Measurements from ENCODE around the gene ARHGDIG.

The ARHGDIG gene

DNA sequence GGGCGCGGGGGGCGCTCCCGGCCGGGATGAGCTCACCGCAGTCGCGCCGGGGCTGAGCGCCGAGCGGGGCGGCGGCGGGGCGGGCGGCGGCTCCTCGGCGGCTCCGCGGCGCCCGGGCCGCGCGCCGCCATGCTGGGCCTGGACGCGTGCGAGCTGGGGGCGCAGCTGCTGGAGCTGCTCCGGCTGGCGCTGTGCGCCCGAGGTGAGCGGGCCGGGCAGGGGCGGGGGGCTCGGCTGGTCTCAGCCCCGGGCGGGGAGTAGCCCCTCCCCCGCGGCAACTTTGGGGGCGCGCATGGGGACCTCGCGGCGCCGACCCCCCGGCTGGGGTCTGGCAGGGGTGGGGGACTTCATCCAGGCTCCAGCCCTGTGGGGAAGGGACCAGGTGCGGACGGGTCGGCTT lies at the start of gene ARHGDIG:
TSS of gene ARHGDIG (plus strand) at position 40 of the 400 bp plus-strand sequence. CDS start at position 130, 90 bp downstream.
- Mint-ChIP-seq H3K9me3 (no peaks in the 10 kb centered on the region), H3K4me1 (ENCODE audit: low read depth) (no peaks in the 10 kb centered on the region), H3K36me3 (ENCODE audit: low read depth) (peaks cover 8% of the 10 kb centered on the region), H3K27me3 (peaks cover 60% of the 10 kb centered on the region), H3K4me3 (no peak within 1 kb of the TSS), H3K27ac (no peak within 1 kb of the TSS)
- intact Hi-C loops (cut with micrococcal nuclease): no loop called here

DNA sequence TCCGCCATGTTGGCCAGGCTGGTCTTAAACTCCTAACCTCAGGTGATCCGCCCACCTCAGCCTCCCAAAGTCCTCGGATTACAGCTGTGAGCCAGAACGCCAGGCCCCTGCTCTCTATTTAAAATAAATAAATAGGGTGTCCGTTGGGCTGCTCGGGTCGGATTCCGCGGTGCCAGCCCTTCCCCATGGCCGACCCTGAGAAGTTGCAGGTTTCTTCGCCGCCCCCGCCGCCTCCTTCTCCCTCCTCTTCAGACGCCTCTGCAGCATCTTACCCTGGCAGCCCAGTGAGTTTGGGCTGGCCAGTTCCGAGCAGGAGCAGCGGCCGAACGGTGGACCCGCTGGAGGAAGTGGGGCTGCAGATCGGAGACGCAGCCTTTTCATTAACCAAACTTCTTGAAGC lies 49.4 kb upstream of the ARHGDIG start:
- no peak overlapping the region for H3K4me3 Mint-ChIP-seq
- peaks cover 46% of the 10 kb centered on the region for H3K36me3 Mint-ChIP-seq (ENCODE audit: low read depth)
- no peaks in the 10 kb centered on the region for H3K27me3 Mint-ChIP-seq
- intact Hi-C loops (cut with micrococcal nuclease): no loop called here
- no peak overlapping the region for H3K27ac Mint-ChIP-seq
- no peaks in the 10 kb centered on the region for H3K9me3 Mint-ChIP-seq
- peaks cover 17% of the 10 kb centered on the region for H3K4me1 Mint-ChIP-seq (ENCODE audit: low read depth)

DNA sequence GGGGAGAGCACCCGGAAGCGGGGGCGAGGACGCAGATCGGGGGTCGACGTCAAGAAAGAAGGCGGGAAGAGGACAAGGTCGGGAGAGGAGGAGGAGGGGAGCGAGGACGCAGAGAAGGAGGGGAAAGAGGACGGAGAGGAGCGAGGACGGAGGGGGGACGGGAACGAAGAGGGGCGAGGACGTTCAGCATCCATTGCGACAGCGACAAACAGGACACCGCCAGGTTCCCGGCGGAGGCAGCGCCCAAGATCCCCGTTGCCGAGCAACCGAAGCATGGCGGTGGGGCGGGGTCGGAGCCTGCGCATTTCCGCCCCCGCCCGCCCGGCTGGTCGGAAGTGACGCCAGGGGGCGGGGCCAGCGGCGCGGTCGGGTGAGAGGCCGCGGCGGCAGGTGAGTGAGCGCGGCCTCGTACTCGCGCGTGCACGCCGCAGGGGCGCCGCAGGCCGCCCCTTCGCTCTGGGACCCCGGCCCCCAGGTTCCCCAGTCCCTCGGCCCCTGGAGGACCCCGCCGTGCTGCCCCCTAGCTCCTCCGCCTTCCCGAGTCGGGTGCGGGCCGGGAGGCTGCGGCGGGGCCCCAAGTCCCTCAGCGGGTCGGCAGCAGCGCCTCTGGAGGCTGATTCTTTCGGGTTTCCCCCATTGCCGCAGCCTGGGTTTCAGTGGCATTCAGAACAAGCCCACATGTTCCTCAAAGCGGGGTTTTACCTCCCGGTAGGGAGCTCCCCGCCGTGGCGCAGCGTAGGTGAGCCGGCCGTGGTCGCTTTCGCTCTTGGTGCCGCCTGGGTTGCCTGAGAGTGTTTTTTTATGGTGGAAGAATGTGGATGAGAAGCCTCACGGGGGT lies 45.7 kb upstream of the ARHGDIG start, which contains the start of gene FAM234A:
TSS of gene FAM234A (plus strand) at position 354 of the 838 bp plus-strand sequence. CDS start 19,593 bp downstream, outside the sequence.
- intact Hi-C loops (cut with micrococcal nuclease): loop anchor here (1.0 kb wide), 1 partner anchor 118 kb away; the partner anchor contains the start of gene AXIN1
- peak within 1 kb of the TSS; percentile 93 for H3K4me3 Mint-ChIP-seq
- H3K9me3 Mint-ChIP-seq: no peaks in the 10 kb centered on the region
- H3K27me3 Mint-ChIP-seq: no peaks in the 10 kb centered on the region
- peaks cover 10% of the 10 kb centered on the region for H3K4me1 Mint-ChIP-seq (ENCODE audit: low read depth)
- H3K27ac Mint-ChIP-seq: peak within 1 kb of the TSS; percentile 100
- peaks cover 19% of the 10 kb centered on the region for H3K36me3 Mint-ChIP-seq (ENCODE audit: low read depth)

DNA sequence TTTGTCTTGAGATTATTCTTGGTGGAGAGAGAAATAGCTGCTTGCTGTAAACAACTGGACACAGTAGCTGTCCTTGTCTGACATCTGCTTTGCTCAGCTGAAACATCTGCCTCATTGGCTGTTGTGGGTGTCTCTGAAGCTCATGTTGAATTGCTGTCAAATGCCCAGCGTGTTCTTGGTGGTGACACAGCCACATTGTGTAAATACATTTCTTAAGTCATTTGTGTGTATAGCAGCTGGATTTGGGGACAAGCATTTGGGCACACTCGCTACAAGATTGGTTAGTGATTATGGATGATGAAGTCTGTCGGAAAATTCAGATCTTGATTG lies 40.5 kb upstream of the ARHGDIG start:
- Mint-ChIP-seq H3K36me3 (ENCODE audit: low read depth) (peaks cover 15% of the 10 kb centered on the region), H3K27me3 (no peaks in the 10 kb centered on the region), H3K4me1 (ENCODE audit: low read depth) (peaks cover 32% of the 10 kb centered on the region), H3K27ac (peak overlapping the region; percentile 83), H3K4me3 (no peak overlapping the region), H3K9me3 (no peaks in the 10 kb centered on the region)
- intact Hi-C loops (cut with micrococcal nuclease): no loop called here

DNA sequence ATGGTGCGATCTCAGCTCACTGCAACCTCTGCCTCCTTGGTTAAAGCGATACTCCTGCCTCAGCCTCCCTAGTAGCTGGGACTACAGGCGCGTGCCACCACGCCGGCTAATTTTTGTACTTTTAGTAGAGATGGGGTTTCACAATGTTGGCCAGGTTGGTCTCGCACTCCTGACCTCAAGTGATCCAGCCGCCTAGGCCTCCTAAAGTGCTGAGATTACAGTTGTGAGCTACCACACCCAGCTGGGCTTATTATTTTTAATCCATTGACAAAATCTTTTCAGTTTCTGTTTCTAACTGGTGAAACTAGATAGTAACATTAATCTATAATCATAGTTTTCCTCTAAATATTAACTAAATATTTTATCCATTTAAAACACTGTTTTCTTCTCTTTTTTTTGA lies 39.8 kb upstream of the ARHGDIG start:
- Mint-ChIP-seq H3K4me1 (ENCODE audit: low read depth) (peaks cover 32% of the 10 kb centered on the region), H3K27ac (peak overlapping the region; percentile 83), H3K27me3 (no peaks in the 10 kb centered on the region), H3K36me3 (ENCODE audit: low read depth) (peaks cover 10% of the 10 kb centered on the region), H3K4me3 (no peak overlapping the region), H3K9me3 (no peaks in the 10 kb centered on the region)
- intact Hi-C loops (cut with micrococcal nuclease): no loop called here

DNA sequence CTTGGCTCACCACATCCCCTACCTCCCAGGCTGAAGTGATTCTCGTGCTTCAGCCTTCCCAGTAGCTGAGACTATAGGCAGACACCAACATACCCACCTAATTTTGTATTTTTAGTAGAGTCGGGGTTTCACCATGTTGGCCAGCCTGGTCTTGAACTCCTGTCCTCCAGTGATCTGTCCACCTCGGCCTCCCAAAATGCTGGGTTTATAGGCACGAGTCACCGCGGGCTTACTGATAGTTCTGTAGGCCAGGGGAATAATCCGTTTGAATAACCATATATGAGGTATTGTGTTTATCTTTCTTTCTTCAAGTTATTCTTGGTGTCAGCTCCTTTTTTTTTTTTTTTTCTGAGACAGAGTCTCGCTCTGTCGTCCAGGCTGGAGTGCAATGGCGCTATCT lies 38.1 kb upstream of the ARHGDIG start:
- H3K27ac Mint-ChIP-seq: peak overlapping the region; percentile 83
- H3K9me3 Mint-ChIP-seq: no peaks in the 10 kb centered on the region
- peak overlapping the region; percentile 40 for H3K4me3 Mint-ChIP-seq
- H3K4me1 Mint-ChIP-seq (ENCODE audit: low read depth): peaks cover 32% of the 10 kb centered on the region
- intact Hi-C loops (cut with micrococcal nuclease): no loop called here
- H3K27me3 Mint-ChIP-seq: no peaks in the 10 kb centered on the region
- peaks cover 14% of the 10 kb centered on the region for H3K36me3 Mint-ChIP-seq (ENCODE audit: low read depth)

DNA sequence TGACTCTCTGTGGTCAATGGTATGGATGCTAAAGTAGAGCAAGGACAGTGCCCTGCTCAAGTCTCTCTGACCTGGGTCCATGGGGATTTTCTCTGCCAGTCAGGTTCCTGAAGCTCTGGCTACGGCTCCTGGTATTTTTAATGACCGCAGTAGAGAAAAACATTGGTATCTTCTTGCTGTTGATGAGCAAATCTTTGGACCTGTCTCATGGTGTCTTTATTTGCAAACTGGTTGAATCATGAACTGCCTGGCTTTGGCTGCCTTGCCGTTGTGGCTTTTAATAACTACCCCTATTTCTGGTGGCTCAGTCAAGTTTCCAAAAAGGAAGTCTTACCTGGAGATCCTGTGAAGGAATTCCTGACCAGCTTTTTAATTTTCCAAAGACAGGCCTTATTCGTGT lies 37.0 kb upstream of the ARHGDIG start:
- no peaks in the 10 kb centered on the region for H3K27me3 Mint-ChIP-seq
- H3K9me3 Mint-ChIP-seq: no peaks in the 10 kb centered on the region
- intact Hi-C loops (cut with micrococcal nuclease): no loop called here

DNA sequence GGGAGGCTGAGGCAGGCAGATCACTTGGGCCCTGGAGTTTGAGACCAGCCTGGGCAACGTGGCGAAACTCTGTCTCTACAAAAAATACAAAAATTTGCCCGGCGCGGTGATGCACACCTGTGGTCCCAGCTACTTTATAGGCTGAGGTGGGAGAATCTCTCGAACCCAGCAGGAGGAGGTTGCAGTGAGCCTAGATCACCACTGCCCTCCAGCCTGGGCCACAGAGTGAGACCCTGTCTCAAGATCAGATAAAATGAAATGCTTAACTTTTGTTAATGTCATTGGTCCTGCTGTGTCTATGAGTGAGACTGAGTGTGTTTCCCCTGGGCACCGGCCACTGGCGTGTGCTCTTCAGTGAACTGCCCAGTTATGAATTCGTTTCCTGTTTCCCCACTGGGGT lies 35.3 kb upstream of the ARHGDIG start:
- intact Hi-C loops (cut with micrococcal nuclease): no loop called here
- H3K4me1 Mint-ChIP-seq (ENCODE audit: low read depth): peaks cover 23% of the 10 kb centered on the region
- H3K27me3 Mint-ChIP-seq: no peaks in the 10 kb centered on the region
- no peak overlapping the region for H3K4me3 Mint-ChIP-seq
- H3K9me3 Mint-ChIP-seq: no peaks in the 10 kb centered on the region
- peaks cover 30% of the 10 kb centered on the region for H3K36me3 Mint-ChIP-seq (ENCODE audit: low read depth)
- H3K27ac Mint-ChIP-seq: no peak overlapping the region

More for the DNA sequence above, 37.0 kb upstream of the ARHGDIG start:
- H3K4me3 Mint-ChIP-seq: no peak overlapping the region
- H3K4me1 Mint-ChIP-seq (ENCODE audit: low read depth): peaks cover 32% of the 10 kb centered on the region
- H3K27ac Mint-ChIP-seq: no peak overlapping the region
- peaks cover 13% of the 10 kb centered on the region for H3K36me3 Mint-ChIP-seq (ENCODE audit: low read depth)

DNA sequence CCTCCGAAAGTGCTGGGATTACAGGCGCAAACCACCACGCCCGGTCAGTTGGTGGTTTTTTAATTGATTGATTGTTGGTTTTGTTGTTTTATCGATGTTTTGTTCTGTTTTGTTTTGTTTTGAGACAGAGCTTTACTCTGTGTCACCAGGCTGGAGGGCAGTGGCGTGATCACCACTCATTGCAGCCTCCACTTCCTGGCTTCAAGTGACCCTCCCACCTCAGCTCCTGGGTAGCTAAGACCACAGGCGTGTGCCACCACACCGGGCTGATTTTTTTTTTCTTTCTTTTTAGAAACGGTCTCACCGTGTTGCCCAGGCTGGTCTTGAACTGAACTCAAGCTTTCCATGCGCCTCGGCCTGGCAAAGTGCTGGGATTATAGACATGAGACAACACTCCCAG lies 33.4 kb upstream of the ARHGDIG start:
- peaks cover 4% of the 10 kb centered on the region for H3K4me1 Mint-ChIP-seq (ENCODE audit: low read depth)
- H3K36me3 Mint-ChIP-seq (ENCODE audit: low read depth): peaks cover 43% of the 10 kb centered on the region
- intact Hi-C loops (cut with micrococcal nuclease): no loop called here
- no peak overlapping the region for H3K4me3 Mint-ChIP-seq
- no peaks in the 10 kb centered on the region for H3K9me3 Mint-ChIP-seq
- no peaks in the 10 kb centered on the region for H3K27me3 Mint-ChIP-seq
- no peak overlapping the region for H3K27ac Mint-ChIP-seq

DNA sequence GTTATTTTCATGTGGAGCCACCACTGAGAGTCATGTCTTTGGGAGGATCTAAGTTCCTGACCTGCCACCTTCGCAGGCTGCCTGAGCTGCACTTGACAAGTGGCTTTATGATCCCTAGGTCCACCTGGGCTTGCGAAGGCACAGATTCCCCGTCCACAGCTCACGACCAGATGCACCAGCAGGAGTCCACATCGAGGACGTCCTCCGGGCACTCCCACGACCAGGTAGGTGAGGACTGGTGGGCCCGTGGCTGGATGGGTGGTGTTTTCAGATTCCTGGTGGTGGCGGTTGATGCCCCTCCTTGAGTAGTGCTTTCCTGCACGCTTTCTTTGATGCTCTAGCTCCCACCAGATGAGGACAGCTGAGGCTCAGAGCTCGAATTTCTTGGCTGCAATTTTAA lies 31.0 kb upstream of the ARHGDIG start:
- H3K9me3 Mint-ChIP-seq: no peaks in the 10 kb centered on the region
- peaks cover 10% of the 10 kb centered on the region for H3K4me1 Mint-ChIP-seq (ENCODE audit: low read depth)
- intact Hi-C loops (cut with micrococcal nuclease): no loop called here
- H3K27ac Mint-ChIP-seq: no peak overlapping the region
- H3K27me3 Mint-ChIP-seq: no peaks in the 10 kb centered on the region
- H3K4me3 Mint-ChIP-seq: no peak overlapping the region
- peaks cover 58% of the 10 kb centered on the region for H3K36me3 Mint-ChIP-seq (ENCODE audit: low read depth)

DNA sequence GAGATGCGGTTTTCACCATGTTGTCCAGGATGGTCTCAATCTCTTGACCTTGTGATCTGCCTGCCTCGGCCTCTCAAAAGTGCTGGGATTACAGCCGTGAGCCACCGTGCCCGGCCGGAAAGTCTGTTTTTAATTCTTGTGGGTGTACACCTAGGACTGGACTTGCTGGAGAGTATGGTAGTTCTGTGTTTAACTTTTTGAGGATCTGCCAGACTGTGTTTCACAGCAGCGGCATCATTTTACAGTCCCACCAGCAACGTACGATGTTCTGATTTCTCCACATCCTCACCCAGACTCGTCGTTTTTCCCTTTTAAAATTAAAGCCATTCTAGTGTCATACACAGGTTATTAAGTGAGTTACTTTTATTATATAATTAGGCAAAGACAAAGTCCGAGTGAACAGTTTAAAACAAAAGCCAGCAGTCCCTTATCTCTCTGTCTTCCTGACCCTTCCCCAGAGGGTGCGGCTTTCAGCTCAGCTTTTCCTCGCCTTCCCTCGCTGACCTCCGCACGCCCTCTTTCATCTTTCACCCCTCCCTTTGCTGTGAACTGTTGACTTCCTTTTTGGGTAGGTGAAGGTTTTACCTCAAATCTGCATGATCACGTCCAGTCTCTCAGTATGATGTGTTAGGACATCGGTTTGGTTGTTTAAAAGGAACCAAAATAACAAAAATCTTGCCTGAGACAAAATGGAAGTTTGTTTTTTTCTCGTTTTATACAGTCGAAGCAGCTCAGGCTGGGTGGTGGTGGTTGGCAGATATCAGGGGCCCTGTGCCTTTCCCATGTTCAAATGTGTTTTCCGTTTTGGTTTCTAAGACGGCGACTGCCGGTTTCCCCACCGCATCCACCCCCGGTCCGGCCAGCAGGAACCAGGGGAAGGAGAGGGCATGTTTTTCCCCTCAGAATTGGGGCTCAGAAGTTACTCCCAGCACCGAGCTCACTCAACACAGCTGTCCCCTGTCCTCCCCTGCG lies 27.7 kb upstream of the ARHGDIG start:
- no peaks in the 10 kb centered on the region for H3K9me3 Mint-ChIP-seq
- intact Hi-C loops (cut with micrococcal nuclease): no loop called here
- peak overlapping the region; percentile 64 for H3K4me3 Mint-ChIP-seq
- peaks cover 10% of the 10 kb centered on the region for H3K4me1 Mint-ChIP-seq (ENCODE audit: low read depth)
- peaks cover 83% of the 10 kb centered on the region for H3K36me3 Mint-ChIP-seq (ENCODE audit: low read depth)
- H3K27ac Mint-ChIP-seq: peak overlapping the region; percentile 47
- H3K27me3 Mint-ChIP-seq: no peaks in the 10 kb centered on the region

DNA sequence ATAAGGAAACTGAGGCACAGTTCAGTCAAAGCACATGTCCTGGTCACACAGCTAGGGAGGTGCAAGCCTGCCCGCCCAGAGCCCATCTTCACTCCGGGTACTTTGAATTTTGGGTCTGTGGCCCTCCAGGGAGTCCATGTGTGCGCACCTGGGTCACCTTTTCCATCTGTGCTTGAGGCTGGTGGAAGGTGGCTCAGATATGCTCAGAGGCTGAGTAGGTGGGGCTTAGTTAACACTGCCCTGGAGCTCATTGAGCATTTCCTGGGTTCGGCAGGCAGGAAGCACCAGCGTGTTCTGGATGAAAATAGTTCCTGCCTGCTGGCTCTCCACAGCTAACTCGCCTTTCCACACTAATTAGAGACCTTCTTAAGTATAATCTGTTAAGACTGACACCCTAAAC lies 26.6 kb upstream of the ARHGDIG start:
- peaks cover 90% of the 10 kb centered on the region for H3K36me3 Mint-ChIP-seq (ENCODE audit: low read depth)
- intact Hi-C loops (cut with micrococcal nuclease): no loop called here
- H3K27me3 Mint-ChIP-seq: no peaks in the 10 kb centered on the region
- no peak overlapping the region for H3K27ac Mint-ChIP-seq
- H3K4me1 Mint-ChIP-seq (ENCODE audit: low read depth): peaks cover 10% of the 10 kb centered on the region
- H3K4me3 Mint-ChIP-seq: no peak overlapping the region
- H3K9me3 Mint-ChIP-seq: no peaks in the 10 kb centered on the region

DNA sequence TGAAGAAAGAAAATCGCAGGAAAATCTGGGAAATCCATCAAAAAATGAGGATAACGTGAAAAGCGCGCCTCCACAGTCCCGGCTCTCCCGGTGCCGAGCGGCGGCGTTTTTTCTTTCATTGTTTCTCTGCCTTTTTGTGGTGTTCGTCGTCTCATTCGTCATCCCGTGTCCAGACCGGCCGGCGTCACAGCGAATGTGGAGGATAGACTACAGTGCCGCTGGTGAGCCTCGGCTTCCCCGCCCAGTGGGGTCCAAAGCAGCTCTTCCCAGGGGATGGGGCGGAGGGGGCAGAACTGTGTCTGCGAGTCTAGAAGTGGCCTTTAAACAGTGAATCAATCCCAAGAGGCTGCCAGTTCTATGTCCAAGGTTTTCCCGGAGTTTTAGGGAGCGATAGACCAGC lies 25.9 kb upstream of the ARHGDIG start:
- no peak overlapping the region for H3K4me3 Mint-ChIP-seq
- H3K27me3 Mint-ChIP-seq: no peaks in the 10 kb centered on the region
- peaks cover 90% of the 10 kb centered on the region for H3K36me3 Mint-ChIP-seq (ENCODE audit: low read depth)
- intact Hi-C loops (cut with micrococcal nuclease): no loop called here
- H3K9me3 Mint-ChIP-seq: no peaks in the 10 kb centered on the region
- H3K27ac Mint-ChIP-seq: no peak overlapping the region
- H3K4me1 Mint-ChIP-seq (ENCODE audit: low read depth): peaks cover 10% of the 10 kb centered on the region

DNA sequence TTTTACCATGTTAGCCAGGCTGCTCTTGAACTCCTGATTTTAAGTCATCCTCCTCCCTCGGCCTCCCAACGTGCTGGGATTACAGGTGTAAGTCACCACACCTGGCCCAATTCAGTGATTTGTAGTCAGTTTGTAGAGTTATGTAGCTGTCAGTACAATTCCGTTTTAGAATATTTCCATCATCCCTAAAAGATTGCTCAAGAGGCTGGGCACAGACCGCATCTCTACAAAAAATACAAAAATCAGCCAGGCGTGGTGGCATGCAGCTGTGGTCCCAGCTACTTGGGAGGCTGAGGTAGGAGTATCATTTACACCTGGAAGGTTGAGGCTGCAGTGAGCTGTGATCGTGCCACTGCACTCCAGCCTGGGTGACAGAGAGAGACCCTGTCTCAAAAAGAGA lies 25.2 kb upstream of the ARHGDIG start:
- no peak overlapping the region for H3K4me3 Mint-ChIP-seq
- H3K36me3 Mint-ChIP-seq (ENCODE audit: low read depth): peaks cover 90% of the 10 kb centered on the region
- intact Hi-C loops (cut with micrococcal nuclease): no loop called here
- H3K4me1 Mint-ChIP-seq (ENCODE audit: low read depth): peaks cover 10% of the 10 kb centered on the region
- H3K27ac Mint-ChIP-seq: no peak overlapping the region
- no peaks in the 10 kb centered on the region for H3K27me3 Mint-ChIP-seq
- no peaks in the 10 kb centered on the region for H3K9me3 Mint-ChIP-seq
